Nucleus accumbens (tissue), 56 donors: ENCODE results near the gene HES4.

Experiments used
- DNase-seq, 56 donors: peaks; one replicate each; lab custom pipeline; 2025; lab: John Stamatoyannopoulos, UW

HES4 gene

DNA sequence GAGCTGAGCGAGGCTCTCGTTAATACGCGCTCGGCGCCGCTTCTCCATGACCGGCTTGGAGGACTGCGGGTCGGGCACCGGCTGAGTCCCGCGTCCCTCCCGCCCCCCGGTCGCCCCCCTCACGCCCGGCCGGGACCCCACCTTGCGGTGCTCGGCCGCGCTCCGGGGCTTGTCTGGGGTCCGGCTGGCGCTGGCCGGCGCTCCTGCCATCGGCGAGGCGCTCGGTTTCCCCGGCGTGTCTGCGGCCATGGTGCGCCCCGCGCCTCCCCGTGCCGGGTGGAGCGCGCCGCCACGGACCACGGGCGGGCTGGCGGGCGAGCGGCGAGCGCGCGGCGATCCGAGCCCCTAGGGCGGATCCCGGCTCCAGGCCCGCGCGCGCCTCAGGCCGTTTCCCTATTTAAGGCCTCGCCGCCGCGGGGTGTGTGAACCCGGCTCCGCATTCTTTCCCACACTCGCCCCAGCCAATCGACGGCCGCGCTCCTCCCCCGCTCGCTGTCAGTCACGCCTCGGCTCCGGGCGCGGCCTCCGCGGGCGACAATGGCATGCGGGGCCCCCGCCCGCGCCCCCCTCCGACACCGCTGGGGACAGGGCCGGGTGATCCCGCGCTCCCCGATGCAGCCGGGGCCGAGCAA is at the start of gene HES4:
Gene HES4 (minus strand): TSS at position 373 of the 632 bp plus-strand sequence. CDS start 124 bp downstream, at position 249.
- DNase-seq: peak in 50 of 56 donors; percentile 12 to 91 (median 70)

GRCh38 chr1:1048765-1049164 is 48.9 kb upstream of the HES4 start:
- no peak for DNase-seq

DNA sequence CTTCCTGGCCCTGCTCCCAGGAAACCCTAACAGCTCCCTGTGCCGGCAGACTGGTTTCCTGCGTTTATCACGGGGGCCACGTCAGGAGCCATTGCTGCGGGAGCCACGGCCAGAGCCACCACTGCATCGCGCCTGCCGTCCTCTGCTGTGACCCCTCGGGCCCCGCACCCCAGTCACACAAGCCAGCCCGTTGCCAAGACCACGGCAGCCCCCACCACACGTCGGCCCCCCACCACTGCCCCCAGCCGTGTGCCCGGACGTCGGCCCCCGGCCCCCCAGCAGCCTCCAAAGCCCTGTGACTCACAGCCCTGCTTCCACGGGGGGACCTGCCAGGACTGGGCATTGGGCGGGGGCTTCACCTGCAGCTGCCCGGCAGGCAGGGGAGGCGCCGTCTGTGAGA is 48.1 kb upstream of the HES4 start:
- no peak for DNase-seq

DNA sequence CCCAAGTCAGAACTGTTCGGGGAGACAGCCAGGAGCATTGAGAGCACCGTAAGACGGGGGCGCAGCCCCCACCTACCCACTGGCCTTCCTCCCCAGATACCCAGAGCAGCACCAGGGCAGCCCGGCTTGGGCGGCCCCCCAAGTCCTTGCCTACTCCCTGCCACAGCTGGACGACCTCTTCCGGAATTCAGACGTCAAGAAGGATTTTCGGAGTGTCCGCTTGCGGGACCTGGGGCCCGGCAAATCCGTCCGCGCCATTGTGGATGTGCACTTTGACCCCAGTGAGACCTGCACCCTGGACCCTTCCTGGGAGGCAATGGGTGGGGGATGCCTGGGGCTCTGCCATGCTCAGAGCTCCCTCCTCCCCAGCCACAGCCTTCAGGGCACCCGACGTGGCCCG is 47.5 kb upstream of the HES4 start:
- DNase-seq: no peak

DNA sequence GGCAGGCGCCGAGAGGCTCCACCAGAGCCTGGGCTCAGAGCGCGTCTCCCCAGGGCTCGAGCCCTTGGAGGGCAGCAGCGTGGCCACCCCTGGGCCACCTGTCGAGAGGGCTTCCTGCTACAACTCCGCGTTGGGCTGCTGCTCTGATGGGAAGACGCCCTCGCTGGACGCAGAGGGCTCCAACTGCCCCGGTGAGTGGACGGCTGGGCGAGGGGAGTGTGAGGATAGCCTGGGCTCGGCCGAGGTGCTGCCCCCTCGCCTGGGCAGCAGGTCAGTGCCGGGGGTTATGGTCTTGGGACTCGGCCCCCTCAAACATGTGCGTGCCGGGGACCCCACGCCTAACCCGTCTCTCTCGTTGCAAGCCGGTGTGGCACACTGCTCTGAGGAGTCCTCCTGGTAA is 46.9 kb upstream of the HES4 start:
- DNase-seq: no peak

DNA sequence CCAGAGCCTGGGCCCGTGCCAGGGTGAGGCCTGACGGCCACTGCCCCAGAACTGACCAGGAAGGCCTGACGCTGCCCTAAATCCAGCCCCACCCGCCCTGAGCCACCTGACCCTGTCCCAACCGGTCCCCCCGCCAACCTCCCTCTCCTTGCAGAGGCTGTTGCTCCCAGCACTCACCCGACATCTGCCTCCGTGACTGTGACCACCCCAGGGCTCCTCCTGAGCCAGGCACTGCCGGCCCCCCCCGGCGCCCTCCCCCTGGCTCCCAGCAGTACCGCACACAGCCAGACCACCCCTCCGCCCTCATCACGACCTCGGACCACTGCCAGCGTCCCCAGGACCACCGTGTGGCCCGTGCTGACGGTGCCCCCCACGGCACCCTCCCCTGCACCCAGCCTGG is 46.3 kb upstream of the HES4 start:
- DNase-seq: no peak

DNA sequence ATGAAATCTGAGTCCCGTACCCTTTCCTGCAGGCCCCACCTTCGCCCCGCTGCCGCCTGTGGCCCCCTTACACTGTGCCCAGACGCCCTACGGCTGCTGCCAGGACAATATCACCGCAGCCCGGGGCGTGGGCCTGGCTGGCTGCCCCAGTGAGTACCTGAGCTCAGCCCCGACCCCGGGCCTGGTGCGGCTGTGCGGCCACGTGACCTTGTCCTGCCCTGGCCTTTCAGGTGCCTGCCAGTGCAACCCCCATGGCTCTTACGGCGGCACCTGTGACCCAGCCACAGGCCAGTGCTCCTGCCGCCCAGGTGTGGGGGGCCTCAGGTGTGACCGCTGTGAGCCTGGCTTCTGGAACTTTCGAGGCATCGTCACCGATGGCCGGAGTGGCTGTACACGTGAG is 45.2 kb upstream of the HES4 start:
- no peak for DNase-seq

DNA sequence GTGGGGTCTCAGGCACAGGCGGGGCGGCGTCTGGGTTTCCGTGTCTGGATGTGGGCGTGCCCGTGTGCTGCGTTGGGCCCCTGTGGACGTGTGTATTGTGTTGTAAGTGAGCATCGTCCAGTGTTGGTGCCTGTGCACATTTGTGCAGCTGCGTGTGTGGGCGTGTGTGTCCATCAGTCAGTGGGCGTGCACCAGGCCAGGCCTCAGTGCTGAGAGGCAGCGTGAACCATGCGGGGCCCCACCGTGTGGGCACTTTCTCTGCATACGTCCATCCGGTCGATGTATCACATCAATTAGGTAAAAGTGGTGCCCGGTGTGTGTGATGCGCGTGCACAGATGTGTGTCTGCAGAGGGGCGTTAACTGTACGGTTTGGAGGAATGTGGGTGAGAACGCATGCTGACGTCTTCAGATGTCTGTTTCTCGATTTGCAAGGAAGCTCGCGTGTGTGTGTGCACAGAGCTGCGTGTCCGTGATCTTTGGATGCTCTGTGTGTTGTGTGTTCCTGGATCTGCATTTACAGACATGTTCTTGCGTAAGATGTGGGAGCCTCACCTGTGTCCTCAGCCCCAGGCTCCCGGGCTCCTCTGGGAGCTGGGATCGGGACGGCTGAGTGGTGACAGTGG is 44.7 kb upstream of the HES4 start:
- DNase-seq: no peak

DNA sequence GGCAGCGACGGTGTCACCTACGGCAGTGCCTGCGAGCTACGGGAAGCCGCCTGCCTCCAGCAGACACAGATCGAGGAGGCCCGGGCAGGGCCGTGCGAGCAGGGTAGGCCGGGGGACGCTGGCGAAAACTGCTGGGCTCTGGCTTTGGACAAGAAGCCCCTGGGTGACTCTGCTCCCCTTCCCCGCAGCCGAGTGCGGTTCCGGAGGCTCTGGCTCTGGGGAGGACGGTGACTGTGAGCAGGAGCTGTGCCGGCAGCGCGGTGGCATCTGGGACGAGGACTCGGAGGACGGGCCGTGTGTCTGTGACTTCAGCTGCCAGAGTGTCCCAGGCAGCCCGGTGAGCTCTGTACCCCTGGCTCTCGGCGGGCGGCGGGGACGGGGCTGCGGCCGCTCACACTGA is 44.0 kb upstream of the HES4 start:
- no peak for DNase-seq

DNA sequence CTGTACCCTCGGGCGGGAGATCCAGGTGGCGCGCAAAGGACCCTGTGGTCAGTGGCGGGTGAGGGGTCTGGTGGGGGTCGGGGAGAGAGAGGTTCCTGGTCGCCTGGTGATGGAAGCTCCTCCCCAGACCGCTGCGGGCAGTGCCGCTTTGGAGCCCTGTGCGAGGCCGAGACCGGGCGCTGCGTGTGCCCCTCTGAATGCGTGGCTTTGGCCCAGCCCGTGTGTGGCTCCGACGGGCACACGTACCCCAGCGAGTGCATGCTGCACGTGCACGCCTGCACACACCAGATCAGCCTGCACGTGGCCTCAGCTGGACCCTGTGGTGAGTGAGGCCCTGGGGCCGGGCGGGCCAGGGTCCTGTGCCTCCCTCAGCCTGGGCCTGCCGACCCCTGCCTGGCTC is 43.5 kb upstream of the HES4 start:
- no peak for DNase-seq

DNA sequence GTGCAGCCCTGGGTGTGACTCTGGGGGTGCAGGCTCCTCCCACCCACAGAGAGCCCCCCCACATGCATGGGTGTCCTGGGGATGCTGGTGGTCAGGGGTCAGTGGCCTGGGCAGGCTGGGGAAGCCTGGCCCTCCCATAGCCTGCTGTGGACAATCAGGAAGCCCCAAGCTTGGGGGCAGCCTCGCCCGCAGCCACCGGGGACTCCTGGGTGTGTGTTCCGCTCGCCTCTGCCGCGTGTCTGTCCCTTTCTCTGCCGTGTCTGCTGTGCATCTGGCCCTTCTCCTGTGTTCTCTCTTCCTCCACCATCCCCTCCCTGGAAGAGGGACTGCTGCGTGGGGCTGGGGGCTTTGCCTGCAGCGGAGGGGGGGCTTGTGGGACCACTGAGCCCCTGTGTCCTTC is 42.9 kb upstream of the HES4 start:
- DNase-seq: no peak

DNA sequence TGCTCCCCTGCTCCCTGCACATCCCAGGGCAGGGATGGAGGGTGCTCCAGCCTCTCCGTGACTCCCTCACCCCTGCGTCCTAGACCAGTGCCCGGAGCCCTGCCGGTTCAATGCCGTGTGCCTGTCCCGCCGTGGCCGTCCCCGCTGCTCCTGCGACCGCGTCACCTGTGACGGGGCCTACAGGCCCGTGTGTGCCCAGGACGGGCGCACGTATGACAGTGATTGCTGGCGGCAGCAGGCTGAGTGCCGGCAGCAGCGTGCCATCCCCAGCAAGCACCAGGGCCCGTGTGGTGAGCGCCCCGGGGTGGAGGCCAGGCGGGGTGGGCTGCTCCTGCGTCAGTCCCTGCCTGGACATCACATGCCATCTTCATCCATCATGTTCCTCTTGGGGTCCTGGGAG is 42.0 kb upstream of the HES4 start:
- DNase-seq: no peak

DNA sequence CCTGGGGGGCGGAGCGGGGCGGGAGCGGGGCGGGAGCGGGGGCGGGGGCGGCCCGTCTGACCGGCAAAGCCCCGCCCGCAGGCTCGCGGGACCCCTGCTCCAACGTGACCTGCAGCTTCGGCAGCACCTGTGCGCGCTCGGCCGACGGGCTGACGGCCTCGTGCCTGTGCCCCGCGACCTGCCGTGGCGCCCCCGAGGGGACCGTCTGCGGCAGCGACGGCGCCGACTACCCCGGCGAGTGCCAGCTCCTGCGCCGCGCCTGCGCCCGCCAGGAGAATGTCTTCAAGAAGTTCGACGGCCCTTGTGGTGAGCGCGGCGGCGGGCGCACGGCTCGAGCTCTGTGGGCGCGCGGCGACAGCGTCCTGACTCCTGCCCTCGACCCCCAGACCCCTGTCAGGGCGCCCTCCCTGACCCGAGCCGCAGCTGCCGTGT is 41.2 kb upstream of the HES4 start:
- peak in 1 of 56 donors; percentile 57 for DNase-seq

DNA sequence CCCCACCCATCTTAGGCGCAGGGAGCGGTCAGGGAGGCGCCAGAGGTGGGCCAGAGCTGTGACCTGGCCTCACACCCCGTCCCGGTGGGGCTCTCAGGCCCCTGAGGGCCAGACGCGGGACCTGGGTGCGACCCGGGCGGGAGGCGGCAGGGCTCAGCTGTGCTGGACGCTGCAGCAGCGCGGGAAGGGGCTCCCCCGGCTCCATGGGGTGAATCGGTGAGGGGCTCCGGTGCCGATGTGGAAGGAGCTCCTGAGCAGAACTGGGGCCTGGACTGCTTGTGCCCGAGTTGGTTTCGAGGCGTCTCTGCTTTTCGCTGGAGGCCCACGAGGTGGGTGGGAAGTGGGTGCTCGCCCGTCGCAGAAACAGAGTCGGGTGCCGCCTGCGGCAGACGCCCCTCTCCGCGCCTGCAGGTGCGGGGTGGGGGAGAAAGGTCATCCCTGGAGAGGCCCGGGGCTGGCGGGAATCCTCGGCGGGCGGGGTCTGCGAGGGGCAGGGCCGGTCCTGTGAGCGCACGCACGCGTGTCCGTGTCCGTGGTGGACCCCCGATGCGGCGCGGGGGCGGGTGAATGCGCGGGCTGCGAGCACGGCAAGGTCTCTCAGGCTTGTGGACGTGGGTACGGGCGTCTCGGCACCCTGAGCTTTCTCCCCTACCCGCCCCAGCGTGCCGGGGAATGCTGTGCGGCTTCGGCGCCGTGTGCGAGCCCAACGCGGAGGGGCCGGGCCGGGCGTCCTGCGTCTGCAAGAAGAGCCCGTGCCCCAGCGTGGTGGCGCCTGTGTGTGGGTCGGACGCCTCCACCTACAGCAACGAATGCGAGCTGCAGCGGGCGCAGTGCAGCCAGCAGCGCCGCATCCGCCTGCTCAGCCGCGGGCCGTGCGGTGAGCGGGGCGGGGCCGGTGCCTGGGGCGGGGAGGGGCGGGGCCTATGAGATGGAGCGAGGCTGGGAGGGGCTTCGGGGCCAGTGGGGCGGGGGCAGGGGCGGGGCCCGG is 40.4 kb upstream of the HES4 start:
- DNase-seq: peak in 50 of 56 donors; percentile 18 to 85 (median 66)

- DNase-seq: no peak
Observed at GRCh38 chr1:1039145-1039910, 39.4 kb upstream of the HES4 start.

- DNase-seq: no peak
Observed at GRCh38 chr1:1038694-1039093, 38.8 kb upstream of the HES4 start.

DNA sequence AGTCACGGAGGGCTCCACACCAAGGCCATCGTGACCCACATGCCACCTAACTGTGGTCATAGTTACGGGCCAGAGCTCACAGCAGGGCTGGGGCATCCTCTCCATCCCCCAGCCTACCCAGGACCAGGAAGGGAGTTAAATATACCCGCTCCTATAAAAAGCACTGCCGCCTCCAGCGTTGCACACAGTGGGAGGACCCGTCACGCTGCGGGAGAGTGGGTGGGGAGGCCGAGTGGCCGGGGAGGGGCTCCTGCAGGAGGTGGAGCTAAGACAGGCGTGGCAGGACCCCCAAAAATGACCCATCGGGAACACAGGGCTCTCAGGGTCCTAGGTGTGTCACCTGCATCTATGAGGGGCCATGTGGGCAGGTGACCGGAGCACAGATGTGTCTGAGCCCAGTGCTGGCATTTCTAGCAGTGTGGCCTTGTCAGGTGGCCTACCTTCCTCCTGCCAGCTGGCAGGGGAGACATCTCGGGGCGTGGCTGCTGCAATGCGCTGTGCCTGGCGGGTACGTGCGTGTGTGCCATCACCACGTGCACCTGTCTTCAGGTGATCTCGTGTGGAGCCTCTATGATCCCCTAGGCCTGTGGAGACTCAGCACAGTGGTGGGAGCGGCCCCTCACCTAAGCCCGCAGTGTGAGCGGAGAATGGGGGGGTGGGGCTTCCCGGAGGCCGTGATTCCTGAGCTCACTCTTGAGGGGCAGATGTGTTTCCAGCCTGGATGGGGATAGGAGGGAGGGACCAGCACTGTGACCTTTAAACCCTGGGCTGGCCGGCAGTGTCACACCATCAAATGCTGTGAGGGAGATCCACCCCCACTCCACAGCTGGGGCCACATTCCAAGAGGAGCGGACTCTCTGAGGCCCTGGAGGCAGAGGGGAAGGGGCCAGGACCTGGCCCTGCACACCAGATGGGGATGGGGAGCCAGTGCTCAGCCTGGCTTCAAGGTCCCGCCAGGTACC is 37.8 kb upstream of the HES4 start:
- DNase-seq: peak in 2 of 56 donors; percentile 23 to 38

DNA sequence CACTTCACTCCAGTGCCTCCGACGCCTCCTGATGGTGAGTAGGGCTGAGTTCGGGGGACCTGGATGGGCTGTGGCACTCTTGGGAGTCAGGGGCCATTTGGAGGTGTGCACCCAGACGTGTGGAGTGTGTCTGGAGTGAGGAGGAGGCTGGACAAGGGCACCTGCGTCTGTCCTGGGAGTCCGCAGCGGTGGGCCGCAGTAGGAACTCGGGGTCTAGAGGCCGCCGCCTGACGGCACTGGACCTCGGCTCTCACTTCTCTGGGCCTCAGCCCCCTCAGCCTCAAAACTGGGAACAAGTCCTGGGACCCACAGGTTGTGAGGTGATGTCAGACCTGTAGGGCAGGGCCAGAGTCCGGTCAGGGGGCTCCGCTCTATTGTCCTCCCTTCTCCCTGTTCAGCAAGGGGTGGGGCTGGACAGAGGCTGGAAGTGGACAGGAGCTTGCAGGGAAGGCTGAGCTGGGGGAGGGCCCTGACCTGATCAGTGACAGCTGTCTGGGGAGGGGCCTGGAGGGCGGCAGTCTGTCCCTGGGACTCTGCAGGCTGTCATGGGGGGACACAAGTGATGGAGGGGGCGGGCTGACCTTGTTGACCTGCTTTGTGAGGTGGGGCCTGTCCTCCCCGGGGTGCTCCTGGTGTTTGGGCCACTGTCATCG is 35.5 kb upstream of the HES4 start:
- no peak for DNase-seq

GRCh38 chr1:1034439-1034781 is 34.5 kb upstream of the HES4 start:
- no peak for DNase-seq
